GM12864 (cell line): Measurements from ENCODE around the gene DHX35.
A peak's percentile ranks its signal among the peaks of the same experiment; 100 is the strongest.

Experiments used
- DNase-seq: peaks from one replicate; pipeline ENCODE4 v3.0.0-alpha.2; 2011; ENCODE audit warnings: low read depth
- H3K4me3 ChIP-seq: 2 replicates; pipeline ENCODE4 v1.5.1; 2011; ENCODE audit warnings: mild to moderate bottlenecking, low read depth, low read length, control low read depth
- TF ChIP-seq, protein P1 (sequence below): IDR thresholded peaks from 2 replicates; pipeline ENCODE4 v1.5.1; 2011; ENCODE audit warnings: low read depth, mild to moderate bottlenecking, moderate library complexity, low read length, control low read depth, inconsistent platforms; ENCODE audit errors: missing control alignments

Gene DHX35

DNA sequence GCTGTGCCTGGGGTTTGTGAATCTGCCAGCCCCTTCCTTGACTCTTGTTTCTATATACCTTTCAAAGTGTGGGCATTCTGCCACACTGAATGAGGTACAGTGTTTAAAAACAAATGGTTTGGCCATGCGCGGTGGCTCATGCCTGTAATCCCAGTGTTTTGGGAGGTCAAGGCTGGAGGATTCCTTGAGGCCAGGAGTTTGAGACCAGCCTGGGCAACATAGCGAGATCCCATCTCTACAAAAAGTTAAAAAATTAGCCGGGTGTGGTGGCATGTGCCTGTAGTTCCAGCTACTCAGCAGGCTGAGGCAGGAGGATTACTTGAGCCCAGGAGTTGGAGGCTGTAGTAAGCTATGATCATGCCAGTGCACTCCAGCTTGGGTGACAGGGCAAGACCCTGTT, 30.2 kb upstream of the DHX35 start:
- no peak for DNase-seq
- H3K4me3 ChIP-seq, result no peak overlapping the region
- TF ChIP-seq, protein P1, sequence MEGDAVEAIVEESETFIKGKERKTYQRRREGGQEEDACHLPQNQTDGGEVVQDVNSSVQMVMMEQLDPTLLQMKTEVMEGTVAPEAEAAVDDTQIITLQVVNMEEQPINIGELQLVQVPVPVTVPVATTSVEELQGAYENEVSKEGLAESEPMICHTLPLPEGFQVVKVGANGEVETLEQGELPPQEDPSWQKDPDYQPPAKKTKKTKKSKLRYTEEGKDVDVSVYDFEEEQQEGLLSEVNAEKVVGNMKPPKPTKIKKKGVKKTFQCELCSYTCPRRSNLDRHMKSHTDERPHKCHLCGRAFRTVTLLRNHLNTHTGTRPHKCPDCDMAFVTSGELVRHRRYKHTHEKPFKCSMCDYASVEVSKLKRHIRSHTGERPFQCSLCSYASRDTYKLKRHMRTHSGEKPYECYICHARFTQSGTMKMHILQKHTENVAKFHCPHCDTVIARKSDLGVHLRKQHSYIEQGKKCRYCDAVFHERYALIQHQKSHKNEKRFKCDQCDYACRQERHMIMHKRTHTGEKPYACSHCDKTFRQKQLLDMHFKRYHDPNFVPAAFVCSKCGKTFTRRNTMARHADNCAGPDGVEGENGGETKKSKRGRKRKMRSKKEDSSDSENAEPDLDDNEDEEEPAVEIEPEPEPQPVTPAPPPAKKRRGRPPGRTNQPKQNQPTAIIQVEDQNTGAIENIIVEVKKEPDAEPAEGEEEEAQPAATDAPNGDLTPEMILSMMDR, result no peak

DNA sequence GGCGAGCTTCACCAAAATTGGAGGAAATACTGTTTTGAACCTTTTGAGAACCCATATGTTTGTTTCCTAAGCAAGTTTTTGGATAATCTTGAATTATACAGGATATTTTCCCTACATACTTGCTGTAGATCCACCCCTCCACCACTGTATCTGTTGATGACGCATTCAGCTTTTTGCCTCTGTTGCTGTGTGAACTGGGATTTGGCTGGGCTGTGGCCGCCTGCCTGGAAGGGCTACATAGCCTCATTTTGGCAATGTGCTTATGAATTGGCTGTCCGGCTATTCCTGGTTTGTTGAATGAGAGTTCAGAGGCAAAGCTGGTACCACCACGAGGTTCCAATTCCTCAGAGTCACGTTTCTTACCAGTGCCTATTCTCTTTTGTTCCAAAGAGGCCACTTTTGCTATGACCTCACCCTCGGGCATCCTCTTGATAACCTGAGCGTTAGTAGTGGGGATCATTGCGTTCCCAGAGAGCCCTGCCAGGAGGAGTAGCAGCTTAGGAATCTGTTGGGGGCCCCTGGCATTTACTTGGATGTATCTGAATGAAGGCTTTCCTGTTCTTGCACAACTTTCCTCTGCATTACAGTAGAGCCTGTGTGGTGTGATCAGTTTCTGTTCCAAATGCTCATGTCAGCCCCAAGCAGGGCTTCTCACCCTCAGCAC, 29.6 kb upstream of the DHX35 start:
- DNase-seq, result no peak
- H3K4me3 ChIP-seq, result no peak overlapping the region
- TF ChIP-seq, protein P1, result no peak

DNA sequence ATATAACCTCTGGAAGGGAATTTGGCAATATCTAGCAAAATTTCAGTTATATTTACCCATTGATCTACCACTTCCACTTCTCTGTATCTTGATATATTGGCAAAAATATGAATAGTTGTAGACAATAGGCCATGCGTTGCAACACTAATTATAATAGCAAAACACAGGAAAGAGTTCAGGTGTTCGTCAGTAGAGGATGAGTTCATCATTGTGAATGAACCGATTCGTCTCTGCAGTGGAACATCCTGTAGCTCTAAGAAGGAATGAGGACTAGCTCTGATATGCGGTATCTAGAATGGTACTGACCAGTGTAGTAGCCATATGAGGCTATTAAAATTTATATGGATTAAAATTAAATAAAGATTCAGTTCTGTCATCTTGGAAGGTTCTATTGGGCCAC, 27.6 kb upstream of the DHX35 start:
- no peak overlapping the region for H3K4me3 ChIP-seq
- TF ChIP-seq, protein P1, result no peak
- no peak for DNase-seq

DNA sequence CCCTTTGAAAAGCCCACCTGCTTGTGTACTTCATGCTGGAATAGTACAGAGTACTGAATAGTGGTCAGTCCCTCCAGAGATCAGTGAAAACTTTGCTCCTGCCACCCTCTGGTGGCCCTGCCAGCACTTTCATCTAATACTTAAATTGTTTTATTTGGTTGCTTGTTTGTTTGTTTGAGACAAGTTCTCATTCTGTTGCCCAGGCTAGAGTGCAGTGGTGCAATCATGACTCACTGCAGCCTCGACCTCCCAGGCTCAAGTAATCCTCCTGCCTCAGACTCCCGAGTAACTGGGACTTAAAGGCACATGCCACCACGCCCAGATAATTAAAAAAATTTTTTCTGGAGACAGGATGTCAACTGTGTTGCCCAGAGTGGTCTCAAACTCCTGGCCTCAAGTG, 26.9 kb upstream of the DHX35 start:
- DNase-seq, result no peak
- H3K4me3 ChIP-seq, result no peak overlapping the region
- TF ChIP-seq, protein P1, result peak; percentile 20

DNA sequence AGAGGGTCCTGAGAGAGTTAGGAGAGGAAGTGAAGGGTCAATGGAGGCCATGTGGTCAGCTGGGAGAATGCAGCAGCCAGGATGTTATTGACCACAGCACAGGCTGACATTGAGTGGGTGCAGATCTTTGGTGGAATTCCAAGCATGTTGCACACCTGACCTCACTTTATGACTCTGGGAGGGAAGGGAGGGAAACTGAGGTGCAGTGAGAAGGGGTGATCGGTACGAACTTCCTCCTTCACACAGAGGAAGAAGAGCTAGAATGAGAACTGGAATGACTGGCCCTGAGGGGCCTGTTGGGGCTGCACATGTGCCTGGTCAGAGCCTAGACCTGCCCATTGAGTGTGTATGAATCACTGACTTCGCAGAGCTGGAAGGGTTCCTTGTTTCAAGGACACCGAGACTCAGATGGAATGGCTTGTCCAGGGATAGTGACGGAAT, 26.2 kb upstream of the DHX35 start:
- TF ChIP-seq, protein P1, result no peak
- DNase-seq, result no peak
- no peak overlapping the region for H3K4me3 ChIP-seq

DNA sequence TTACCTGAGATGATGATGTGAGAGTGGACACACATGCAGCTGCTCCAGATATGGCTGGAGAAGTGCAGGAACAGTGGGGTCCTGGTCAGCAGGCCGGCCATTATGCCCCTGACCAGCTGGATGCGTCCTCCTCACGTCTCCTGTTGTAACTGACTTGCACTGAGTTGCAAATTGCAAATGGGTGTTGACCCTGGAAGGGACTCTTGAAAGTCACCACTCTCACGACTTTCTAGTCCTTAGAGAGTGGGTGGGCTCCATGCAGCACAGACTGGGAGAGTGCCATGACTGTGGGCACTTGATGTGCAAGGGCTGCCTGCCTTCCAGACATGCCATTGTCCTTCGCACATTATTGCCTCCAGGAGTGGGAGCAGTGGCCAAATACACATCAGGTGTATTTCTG, 25.1 kb upstream of the DHX35 start:
- DNase-seq, result no peak

More for the DNA sequence above, 25.1 kb upstream of the DHX35 start:
- no peak overlapping the region for H3K4me3 ChIP-seq
- TF ChIP-seq, protein P1, result no peak
